Activated CD4-positive, alpha-beta T cell treated with anti-CD3 and anti-CD28 coated beads, Interleukin-10, Interleukin-2, amounts not matched to agents 100 ng/mL and 50 ng/mL, durations not matched to agents 16 hours and 8 hours (primary cell): ENCODE results near the gene PPFIA4.
A peak's percentile ranks its signal among the peaks of the same experiment; 100 is the strongest.

ENCODE experiments used
- DNase-seq: peaks from one replicate; pipeline ENCODE4 v3.0.0-alpha.2; 2020

Gene PPFIA4

DNA sequence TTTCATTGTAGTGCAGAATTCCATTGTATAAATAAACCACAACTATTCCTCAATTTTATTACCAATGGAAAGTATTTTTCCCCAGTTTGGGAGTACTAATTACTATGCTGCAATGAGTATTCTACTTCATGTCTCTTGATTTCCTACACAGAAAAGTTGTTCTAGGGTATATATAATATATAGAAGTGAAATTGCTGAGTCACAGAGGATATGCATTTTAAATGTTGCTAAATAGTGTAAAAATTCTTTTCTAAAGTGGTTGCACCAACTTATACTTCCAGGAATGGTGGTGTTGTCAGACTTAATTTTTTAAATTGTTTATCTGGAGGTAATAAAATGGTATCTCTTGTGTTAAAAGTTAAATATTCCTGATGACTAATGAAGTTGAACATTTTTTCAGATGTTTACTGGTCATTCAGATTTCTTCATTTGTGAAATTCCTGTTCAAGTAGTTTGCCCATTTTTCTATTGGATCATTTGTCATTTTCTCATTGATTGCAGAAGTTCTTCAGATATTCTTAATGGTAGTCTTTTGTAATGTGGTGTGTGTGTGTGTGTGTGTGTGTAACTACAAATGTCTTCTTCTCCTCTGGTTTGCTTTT lies 78.6 kb downstream of the PPFIA4 start:
- no peak for DNase-seq

DNA sequence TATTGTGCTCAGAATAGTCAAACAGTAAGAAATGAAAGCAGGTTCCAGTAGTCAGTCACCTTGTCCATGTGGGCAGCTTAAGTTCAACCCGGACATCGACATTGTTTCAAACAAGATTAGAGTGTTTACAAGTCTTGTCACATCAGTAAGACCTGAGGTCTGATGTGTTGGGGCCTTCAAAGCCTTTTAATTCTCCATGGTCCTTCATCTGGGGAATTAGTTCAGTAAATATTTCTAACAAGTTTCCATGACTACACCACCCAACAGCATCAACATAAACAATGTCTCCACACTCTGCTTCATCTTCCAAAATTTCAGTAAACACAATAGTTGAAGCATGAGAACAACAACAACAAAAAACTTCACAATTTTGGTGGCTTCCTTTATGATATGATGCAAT lies 86.2 kb downstream of the PPFIA4 start:
- no peak for DNase-seq

DNA sequence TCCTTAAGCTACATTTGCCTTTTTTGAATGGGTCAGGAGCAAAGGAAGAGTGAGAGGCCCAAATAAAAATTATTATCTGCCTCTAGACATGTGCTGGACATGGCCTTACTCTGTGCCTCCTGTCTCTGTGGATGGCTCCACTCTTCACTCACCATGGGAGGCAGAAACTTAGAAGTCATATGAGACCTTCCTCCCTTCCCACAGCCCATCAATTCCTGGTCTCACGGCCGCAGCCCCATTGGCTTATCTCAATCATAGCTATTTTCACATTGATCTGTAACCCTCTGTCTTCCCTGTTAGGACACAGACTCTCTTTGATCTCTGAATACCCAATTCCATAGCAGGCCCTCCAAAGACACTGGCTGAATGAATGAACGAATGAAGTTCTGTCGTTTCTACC lies 87.0 kb downstream of the PPFIA4 start:
- DNase-seq, result no peak

DNA sequence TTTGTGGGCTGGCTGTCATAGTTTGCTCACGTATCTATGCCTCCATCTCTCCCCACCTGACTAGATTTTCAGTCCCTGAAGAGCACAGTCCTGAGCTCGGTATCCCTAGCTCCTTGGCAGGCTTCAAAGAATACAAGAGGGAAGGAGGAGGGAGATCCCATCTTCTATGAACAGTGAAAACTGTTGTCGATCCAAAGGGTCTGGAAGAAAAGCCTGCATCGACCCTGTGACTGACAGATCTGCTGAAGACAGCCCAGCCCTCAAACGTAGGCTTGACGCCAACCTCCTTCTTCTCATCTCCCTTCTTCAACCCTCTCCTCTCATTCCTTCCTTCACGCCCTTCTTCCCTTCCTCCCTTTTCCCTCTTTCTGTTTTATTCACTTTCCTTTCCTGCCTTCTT lies 87.9 kb downstream of the PPFIA4 start:
- DNase-seq, result no peak

DNA sequence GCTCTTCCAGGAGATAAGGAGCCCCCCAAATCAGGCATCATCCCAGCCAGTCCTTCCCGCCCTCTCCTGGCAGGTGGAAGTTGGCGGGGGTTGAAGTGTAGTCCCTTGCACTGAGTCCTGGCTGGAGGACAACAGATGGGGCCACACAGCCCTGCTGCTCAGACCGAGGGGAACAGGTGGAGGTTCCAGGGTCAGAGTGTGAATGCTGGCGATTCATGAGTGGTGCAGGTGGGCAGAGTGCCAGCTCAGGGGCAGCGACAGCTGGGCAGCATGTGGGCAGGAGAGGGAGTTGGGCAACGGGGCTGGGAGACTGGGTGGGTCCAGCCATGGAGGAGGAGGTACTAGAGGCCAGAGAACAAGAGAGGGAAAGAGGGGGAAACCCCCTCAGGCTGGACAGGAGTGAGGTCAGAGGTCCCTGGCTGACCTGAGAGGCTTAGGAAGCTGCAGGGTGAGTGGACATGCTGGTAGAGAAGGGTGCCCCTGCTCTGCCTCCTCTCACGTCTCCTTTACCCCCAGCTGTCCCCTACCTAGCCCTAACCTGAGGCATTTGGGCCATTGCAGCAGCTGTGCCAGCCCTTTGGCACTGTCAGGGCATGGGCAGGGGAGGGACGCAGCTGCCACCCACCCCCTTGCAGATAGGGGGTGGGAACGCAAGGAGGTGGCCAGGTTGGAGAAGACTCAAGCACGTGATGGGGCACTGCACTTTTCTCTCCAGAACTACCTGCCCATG lies 90.0 kb downstream of the PPFIA4 start:
- no peak for DNase-seq

DNA sequence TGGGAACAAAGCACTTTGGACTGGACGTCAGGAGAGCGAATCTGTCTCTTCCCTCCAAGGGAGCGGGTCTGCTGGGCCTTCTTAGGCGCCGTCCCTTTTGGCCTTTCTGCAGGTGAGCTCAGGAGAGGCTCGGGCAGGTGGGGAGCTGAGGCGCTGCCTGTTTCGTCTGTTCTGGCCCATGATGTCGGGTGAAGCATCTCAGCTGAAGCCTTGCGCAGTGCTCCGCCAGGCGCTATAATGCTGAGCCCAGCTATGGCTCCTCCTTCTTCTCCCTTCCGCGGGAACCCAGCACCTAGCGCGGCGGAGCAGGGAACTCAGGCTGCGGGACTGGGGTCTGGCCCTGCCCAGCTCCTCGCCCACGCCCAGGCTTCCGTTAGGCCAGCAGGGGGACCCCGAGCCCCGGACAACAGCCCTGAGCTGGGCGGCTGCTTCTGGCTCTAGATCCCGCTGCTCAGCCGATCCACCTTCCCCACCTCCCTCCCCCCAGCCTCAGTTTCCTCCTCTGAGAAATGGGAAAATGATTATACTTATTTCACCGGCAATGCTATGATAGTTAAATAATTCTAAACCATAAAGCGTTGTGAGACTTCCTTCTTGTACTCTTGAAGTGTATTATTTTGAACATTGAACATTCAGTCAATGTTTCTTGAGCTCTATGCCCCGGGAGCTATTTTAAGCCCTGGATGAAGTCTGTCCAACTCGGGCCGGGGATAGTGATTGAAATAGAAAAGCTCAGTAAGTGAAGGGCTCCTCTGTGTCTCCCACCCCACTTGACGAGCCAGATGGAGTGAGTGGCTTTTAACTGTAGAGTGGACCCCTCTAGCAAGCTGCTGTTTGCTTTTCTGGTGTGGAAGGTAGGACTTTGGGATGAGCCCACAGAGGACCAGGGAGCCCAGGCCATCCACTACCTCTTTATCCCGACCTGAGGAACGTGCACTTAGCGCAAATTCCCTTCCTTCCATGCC lies 91.6 kb downstream of the PPFIA4 start:
- peak; percentile 50 for DNase-seq

DNA sequence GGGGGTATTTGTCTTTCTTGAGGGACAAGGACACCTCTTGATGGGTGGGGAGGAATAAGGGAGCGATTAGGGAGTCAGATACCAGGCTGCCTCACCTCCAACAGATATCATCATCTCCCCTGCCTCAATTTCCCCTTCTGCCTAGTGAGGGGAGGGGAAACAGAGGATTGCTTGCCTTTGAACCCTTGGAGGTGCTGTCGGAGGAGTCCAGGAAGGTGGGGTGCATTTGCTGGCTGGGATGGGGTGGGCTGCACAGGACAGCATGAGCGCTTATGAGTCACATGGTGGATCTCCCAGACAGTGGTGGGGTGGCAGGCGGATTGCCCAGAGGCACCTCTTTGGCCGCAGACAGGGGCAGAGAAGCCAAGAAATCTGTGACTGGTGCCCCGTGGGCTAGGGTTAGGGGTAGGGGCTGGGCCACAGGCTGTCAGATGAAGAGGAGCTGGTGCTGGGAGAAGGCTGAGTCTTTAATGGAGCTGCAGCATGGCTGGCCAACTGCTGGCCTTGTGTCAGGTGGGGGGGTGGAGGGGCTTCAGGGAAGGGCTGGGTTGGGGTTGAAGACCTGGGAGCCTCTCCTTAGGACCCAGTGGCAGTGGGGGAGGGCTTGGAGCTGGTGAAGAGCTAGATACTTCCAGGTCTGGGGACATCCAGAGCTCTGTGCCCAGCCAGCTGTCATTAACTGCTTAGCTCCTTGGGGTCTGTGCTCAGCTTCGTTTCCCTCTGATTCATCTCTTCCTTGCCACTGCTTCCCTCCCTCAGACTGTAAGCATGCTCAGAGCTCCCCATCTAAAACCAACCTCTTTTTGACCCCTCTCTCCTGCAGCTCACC lies 94.2 kb downstream of the PPFIA4 start:
- DNase-seq, result no peak

DNA sequence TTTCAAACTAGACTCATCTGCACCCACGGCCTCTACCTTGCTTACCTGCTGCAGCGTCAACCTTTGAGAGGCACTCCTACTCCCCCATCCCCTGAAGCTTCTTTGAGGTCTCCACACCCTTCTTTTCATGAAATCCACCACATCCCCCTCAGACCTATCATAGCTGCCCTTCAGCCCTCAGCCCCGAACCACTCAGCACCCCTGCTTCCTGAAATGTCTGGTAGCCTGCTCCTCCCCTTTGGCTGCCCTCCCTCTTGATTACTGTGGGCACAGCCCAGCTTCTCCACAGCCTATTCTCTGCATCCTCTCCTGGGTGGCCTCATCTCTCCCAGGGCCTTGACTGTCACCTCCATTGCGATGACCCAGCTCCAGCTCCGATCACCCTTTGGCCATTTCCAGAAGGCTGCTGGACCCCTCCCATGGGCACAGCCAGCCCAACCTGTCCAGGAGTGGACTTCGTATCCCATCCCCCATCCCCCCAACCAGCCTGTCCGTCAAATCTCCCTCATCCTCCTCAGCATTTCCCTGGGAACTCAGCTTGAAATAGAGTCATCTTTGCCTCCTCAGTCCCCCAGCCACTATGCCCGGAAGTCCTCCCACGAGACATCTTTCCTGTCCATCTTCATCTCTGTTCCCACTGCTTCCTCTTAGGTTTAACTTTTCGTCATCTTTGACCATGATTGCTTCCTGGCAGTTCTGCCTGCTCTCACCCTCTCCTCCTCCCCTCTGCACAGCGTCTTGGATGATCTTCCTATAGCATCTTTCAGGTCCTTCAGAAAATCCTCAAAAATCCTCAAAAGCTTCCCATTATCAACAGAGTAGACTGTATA lies 95.1 kb downstream of the PPFIA4 start:
- no peak for DNase-seq

DNA sequence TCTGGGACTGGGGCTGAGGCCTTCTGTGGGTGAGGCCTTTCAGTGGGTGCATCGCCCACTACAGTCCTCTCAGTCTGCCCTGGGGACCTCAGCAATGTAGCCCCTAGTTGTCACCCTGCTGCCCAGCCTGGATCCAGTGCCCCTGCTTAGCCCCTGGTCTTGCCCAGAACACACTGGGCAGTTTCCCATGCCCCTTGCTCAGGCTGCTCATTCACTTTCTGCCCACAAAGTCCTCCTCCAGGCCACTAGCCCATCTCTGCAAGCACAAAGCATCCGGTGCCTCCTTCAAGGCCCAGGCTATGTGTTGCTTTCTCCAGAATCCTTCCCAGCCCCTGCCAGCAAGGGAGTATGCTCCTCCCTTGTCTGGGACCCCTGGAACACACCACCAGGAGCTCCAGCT lies 95.9 kb downstream of the PPFIA4 start:
- DNase-seq, result no peak

DNA sequence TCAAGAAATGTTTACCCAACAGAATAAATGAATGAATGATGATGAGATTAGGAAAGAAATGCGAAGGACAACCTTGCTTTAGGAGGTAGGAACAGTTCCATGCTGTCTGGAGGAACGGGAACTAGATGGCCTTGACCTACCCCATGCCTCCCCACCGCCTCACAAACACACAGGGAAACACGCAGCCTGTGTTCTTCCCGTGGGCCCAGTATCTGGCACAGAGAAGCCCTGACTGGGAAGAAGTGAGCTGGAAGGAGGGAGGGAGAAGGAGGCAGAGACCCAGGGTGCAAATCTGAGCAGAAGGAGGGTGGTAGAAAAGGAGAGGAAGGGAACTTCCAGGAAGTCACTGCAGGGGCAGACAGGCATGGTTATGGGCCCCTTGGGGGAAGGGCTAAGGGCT lies 97.7 kb downstream of the PPFIA4 start:
- DNase-seq, result no peak

DNA sequence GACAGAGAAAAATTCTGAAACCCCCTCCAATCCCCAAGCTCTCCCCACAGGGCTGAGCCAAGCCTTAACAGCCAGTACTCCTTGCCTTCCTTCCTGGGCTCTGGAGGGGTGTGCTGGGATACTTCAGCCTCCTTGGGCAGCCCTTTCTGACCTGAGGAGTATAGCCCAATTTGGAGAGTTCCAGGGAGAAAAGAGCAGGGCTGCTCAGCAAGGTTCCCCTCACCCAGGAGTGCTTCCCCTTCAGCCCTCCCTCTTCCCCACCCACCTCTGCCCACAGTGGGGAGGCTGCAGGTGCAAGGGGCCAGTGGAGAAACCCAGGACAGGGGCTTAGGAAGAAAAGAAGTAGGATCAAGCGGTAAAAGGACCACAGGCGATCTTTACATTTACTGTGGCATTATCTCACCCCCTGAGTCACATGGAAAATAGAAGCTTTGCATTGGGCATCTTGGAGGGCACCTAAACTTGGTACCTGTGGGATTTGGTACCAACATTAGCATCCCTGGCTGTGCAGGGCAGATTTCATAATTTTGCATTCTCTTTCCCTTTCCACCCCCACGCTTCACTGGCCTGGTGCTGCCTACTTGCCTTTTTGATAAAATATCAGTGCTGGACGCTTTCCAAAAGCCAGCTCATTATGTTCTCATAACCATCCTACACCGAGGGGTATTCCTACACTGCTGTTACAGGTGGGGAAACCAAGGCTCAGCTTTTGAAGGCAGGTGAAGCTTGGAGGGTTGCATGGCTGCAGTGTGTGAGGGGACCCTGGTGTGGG lies 98.4 kb downstream of the PPFIA4 start:
- no peak for DNase-seq

DNA sequence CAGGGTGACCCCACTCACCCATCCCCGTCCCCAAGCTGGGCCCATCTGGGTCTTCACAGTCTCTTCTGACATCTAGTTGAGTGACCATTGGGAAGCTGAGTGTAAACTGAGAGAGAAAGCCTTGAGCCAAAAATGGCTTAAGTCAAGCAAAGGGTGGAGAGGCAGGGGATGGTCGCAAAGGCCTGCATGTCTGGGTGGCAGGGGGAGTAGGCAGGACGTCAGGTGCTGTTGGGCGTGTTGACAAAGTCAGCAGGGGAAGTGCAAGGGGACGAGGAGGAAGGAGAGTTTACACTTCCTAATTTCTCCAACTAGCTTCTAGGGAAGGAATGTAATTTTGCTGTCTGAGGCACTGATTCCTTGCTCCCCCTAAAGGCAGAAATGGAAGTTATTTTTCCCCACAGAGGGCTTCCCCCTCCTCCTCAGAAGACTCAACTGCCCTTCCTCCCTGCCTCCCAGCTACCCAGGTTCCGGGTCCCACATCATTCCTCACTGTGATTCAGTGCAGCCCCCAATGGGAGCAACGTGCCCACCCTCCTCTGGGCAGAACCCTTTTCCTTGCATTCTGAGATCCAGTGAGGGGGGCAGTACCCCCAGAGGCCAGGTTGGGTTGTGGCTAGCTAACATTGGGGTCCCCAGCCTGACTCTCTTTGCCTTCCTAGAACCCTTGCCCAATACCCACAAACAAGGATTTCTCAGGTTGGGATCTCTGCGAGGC lies 100.0 kb downstream of the PPFIA4 start:
- no peak for DNase-seq

DNA sequence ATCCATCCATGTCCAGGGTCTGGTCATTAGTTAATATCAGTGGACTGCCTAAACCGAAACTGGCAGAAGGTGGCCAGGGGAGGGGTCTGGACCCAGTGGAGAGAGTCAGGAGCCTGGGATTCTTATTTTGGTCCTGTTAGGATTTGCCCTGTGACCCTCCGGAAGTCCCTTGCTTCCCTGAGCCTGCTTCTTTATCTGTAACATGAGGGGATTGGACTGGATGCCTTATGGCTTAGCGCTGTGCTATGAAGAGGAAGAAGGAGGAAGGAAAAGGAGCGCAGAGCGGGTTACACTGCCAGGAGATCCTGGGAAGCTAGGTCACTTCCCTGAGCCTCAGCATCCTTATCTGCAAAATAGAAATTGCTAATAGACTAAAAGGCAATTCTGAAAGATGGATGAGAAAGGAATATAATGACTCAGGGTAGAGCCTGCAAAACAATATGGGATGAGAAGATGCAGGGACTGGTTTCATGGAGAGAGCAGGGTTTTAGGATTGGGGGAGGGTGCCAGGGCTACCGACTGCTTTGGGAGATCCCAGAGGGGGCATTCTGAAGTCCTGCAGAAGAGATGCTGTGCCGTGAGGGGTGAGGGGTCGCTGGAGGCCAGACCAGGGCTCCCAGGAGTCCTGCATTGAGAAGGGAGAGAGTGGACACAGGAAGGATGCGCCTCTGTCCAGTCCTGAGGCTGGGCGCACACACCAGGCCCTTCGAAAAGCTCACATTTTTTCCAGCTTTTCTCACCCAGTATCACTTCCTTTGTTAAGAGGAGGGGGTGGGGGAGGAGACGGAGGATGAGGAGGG lies 100.8 kb downstream of the PPFIA4 start:
- DNase-seq, result no peak

DNA sequence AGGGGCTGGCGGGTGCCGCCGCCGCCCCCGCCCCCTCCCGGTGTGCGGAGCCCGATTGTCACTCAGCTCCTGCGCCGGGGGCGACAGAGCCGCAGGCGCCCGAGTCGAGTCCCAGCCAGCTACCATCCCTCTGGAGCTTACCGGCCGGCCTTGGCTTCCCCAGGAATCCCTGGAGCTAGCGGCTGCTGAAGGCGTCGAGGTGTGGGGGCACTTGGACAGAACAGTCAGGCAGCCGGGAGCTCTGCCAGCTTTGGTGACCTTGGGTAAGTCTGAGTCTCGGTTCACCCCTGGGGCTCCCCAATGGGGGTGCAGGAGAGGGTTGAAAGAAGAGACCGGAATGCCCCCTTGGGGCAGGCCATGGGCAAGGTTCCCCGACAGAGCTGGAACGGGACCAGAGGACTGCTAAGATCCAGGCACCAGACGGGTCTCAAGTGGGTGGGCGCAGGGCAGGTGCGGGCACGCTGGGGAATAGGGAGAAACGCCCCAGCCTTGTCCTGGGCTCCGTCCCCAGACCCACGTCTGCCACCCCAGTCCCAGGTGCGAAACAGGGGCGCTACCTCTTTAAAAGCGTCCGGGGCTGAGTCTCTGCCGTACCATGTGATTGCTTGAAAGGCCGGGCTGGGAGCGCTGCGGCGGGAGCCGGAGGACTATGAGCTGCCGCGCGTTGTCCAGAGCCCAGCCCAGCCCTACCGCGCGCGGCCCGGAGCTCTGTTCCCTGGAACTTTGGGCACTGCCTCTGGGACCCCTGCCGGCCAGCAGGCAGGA lies 101.6 kb downstream of the PPFIA4 start, which contains the start of gene ADORA1:
Gene ADORA1, plus strand, starts transcription at position 61 of the 765 bp plus-strand sequence. CDS start 1,116 bp downstream, outside the sequence.
- DNase-seq, result no peak

DNA sequence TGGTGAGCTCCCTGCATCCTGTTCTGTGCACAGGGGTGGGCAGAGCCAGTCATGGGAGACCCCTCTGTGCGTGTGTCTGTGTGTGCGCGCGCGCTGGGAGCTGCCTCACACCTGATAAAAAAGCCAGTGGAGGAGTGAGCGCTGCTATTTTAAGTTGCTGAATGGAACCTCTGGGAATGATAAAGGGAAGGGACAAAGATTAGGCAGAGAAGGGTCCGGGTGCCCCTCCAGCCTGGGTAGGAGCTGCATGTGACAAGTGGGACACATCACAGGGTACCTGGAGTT lies 102.1 kb downstream of the PPFIA4 start:
- no peak for DNase-seq
